A549 (cell line): ENCODE results near the gene GATB. TPM values are rescaled to one million over a fixed set of nuclear protein-coding genes. Genes with fewer than 3 reads are reported as not detected.

Experiments
- ATAC-seq, 2 experiments: fragments of 200-7000 bp in 1 of 2; fragments of >200 bp in 1 of 2; cut with Nextera tagmentation in 1 of 2; cut with Tn5 transposase in 1 of 2; 3 replicates each; pipeline versions ENCODE4 v1.8.0 to v1.9.1; 2018 to 2020; ENCODE audit warnings: mild to moderate bottlenecking in 1 of 2, moderate library complexity in 1 of 2
- CTCF ChIA-PET: fragments of 300-600 bp; sonication (Branson Sonifier 250); formaldehyde crosslinking; extraction: SDS; loops from one replicate; lab custom pipeline; 2021; ENCODE audit warnings: antibody characterized with exemption, inconsistent platforms; lab: Yijun Ruan, JAX
- POLR2A ChIA-PET: fragments of 350-600 bp; formaldehyde crosslinking; extraction: SDS; loops from one replicate; lab custom pipeline; 2021; ENCODE audit warnings: antibody characterized with exemption, inconsistent platforms; lab: Yijun Ruan, JAX
- DNase-seq, 2 experiments: peaks; one replicate each; pipeline versions ENCODE4 v3.0.0 to v3.0.0-alpha.2; 2011 to 2016; ENCODE audit warnings: low read depth in 1 of 2, low spot score in 1 of 2
- FAIRE-seq: peaks from 2 replicates; lab custom pipeline; 2011; peaks lifted over from hg19 to GRCh38; lab: Jason Lieb, UNC
- H3K27ac ChIP-seq, 2 experiments: fragments of >200 bp; sonication (Bioruptor Twin); formaldehyde crosslinking; 3 replicates each; pipeline ENCODE4 v1.5.1; 2016 to 2017
- H3K4me1 ChIP-seq: fragments of >200 bp; sonication (Bioruptor Twin); formaldehyde crosslinking; 3 replicates; pipeline ENCODE4 v1.6.1; 2016
- H3K4me2 ChIP-seq: fragments of >200 bp; sonication (Bioruptor Twin); formaldehyde crosslinking; 3 replicates; pipeline ENCODE4 v1.6.1; 2016
- H3K4me3 ChIP-seq: fragments of >200 bp; sonication (Bioruptor Twin); formaldehyde crosslinking; 3 replicates; pipeline ENCODE4 v1.5.1; 2016
- H3K9me3 ChIP-seq: fragments of >200 bp; sonication (Bioruptor Twin); formaldehyde crosslinking; 3 replicates; pipeline ENCODE4 v1.6.1; 2016
- BHLHE40 ChIP-seq: IDR thresholded peaks from 2 replicates; pipeline ENCODE4 v1.6.1; 2012; ENCODE audit warnings: low read depth, low read length, inconsistent platforms
- CBX2 ChIP-seq: fragments of 200-600 bp; sonication (generic); IDR thresholded peaks from 2 replicates; pipeline ENCODE4 v1.6.1; 2016; ENCODE audit warnings: low read depth, mild to moderate bottlenecking, borderline replicate concordance
- ESRRA ChIP-seq: fragments of 150-350 bp; IDR thresholded peaks from 2 replicates; pipeline ENCODE4 v1.6.1; 2014; ENCODE audit warnings: mild to moderate bottlenecking, low read length, borderline replicate concordance
- FOSB ChIP-seq: fragments of 250-450 bp; sonication (Bioruptor Pico); IDR thresholded peaks from 2 replicates; pipeline ENCODE4 v1.5.0; 2020; ENCODE audit warnings: mild to moderate bottlenecking, moderate library complexity
- FOSL2 ChIP-seq, 2 experiments: fragments of 450-650 bp in 1 of 2; fragments of >200 bp in 1 of 2; sonication (Bioruptor Twin) in 1 of 2; formaldehyde crosslinking; IDR thresholded peaks; 2 replicates each; pipeline versions ENCODE4 v1.5.0 to v1.6.1; 2016 to 2020; ENCODE audit warnings: mild to moderate bottlenecking in 1 of 2, moderate library complexity in 1 of 2
- GATA3 ChIP-seq: IDR thresholded peaks from 2 replicates; pipeline ENCODE4 v1.6.1; 2012; ENCODE audit warnings: borderline replicate concordance
- HOXA7 ChIP-seq: fragments of 250-450 bp; sonication (Bioruptor Pico); IDR thresholded peaks from 2 replicates; pipeline ENCODE4 v1.5.0; 2020; ENCODE audit warnings: mild to moderate bottlenecking, moderate library complexity
- HOXB13 ChIP-seq: fragments of 250-450 bp; sonication (Bioruptor Pico); IDR thresholded peaks from 2 replicates; pipeline ENCODE4 v1.5.0; 2020; ENCODE audit warnings: low read depth, mild to moderate bottlenecking, moderate library complexity
- JUN ChIP-seq, 2 experiments: fragments of >200 bp; sonication (Bioruptor Twin); formaldehyde crosslinking; IDR thresholded peaks; 2 replicates in 1 of 2; 3 replicates in 1 of 2; pipeline ENCODE4 v1.6.1; 2016 to 2017
- MAFK ChIP-seq: fragments of 450-650 bp; IDR thresholded peaks from 2 replicates; pipeline ENCODE4 v1.6.1; 2014; ENCODE audit not compliant: partially characterized antibody
- MYC ChIP-seq: IDR thresholded peaks from 2 replicates; pipeline ENCODE4 v1.6.1; 2012; ENCODE audit warnings: mild to moderate bottlenecking, inconsistent platforms, low read length, improper control_type of control experiment, borderline replicate concordance
- NFE2L2 ChIP-seq: fragments of 150-350 bp; conservative IDR thresholded peaks from 2 replicates; pipeline ENCODE4 v1.6.1; 2014; ENCODE audit warnings: low read length
- NPAS2 ChIP-seq: fragments of 250-450 bp; sonication (Bioruptor Pico); IDR thresholded peaks from 2 replicates; pipeline ENCODE4 v1.8.0; 2022; ENCODE audit warnings: mild to moderate bottlenecking, moderate library complexity, borderline replicate concordance
- NR3C1 ChIP-seq: fragments of >200 bp; sonication (Bioruptor Twin); formaldehyde crosslinking; IDR thresholded peaks from 3 replicates; pipeline ENCODE4 v1.6.1; 2017
- ZNF302 ChIP-seq: fragments of 250-450 bp; sonication (Bioruptor Pico); IDR thresholded peaks from 2 replicates; pipeline ENCODE4 v1.9.0; 2021; ENCODE audit warnings: inconsistent platforms, mild to moderate bottlenecking, moderate library complexity
- WGBS: methylation state at CpG from one replicate; pipeline ENCODE4 v1.1.6; 2017; ENCODE audit errors: missing lambda C conversion rate; 5-methylcytosine and 5-hydroxymethylcytosine counted together
- polyA plus RNA-seq, 4 experiments: library from polyadenylated mRNA; depleted of rRNA in 3 of 4; stranded (reverse); fragments of >200 nt; fragmentation: RNase III in 1 of 4; extraction: RNeasy Plus Mini Kit Qiagen cat#74134 plus additional on column Dnase treatment in 1 of 4; gene quantifications; 2 replicates in 3 of 4; 3 replicates in 1 of 4; pipeline ENCODE4 v1.2.3, GENCODE V29; 2011 to 2017
- TF ChIP-seq, protein P1 (sequence below): fragments of 200-600 bp; sonication (generic); IDR thresholded peaks from 2 replicates; pipeline ENCODE4 v1.6.1; 2016; ENCODE audit warnings: antibody characterized with exemption, mild to moderate bottlenecking, moderate library complexity
- TF ChIP-seq, protein P2 (sequence below): fragments of 150-350 bp; IDR thresholded peaks from 2 replicates; pipeline ENCODE4 v1.6.1; 2014; ENCODE audit warnings: low read depth, mild to moderate bottlenecking, low read length
- TF ChIP-seq, protein P3 (sequence below): fragments of >200 bp; sonication (Bioruptor Twin); formaldehyde crosslinking; IDR thresholded peaks from 3 replicates; pipeline ENCODE4 v1.6.1; 2016
- TF ChIP-seq, protein P4 (sequence below): IDR thresholded peaks from 2 replicates; pipeline ENCODE4 v1.6.1; 2012; ENCODE audit warnings: low read depth, borderline replicate concordance
- TF ChIP-seq, protein P5 (sequence below): fragments of 250-450 bp; sonication (Bioruptor Pico); IDR thresholded peaks from 2 replicates; pipeline ENCODE4 v1.5.0; 2020; ENCODE audit warnings: low read depth, mild to moderate bottlenecking, moderate library complexity
- TF ChIP-seq, protein P6 (sequence below): fragments of >200 bp; sonication (Bioruptor Twin); formaldehyde crosslinking; IDR thresholded peaks from 3 replicates; pipeline ENCODE4 v1.5.1; 2016

The GATB gene
- polyA plus RNA-seq, 2 of the 4 experiments (the other 2 are of a cell fraction): 12.1 to 17.8 TPM

DNA sequence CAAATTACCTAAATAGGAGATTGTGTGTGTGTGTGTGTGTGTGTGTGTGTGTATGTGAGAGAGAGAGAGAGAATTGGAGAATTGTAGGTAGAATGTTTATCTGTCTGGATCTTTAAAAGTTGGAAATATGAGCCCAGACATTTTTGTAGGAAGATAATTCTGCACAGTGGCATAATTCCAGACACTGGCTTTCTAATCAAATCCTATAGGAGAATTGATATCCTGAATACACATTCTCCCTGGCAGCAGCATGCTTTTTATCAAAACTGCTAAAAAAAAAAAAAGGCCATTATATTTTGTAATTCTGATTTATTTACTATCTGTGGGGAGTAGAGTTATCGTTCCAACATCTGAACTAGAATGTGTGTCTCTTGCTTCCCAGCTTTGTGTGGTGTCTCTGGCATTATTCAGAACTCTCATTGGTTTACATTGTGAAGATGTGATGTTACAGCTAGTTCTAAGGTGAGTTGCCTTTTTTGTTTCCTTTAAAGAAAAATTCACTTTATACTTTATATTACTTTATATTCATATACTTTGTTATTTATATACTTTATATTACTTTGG is 122.4 kb downstream of the GATB start:
- ChIA-PET POLR2A (no interaction called here), CTCF (interaction anchor here (0.6 kb wide), 1 partner anchor 645 kb away, joined by 3 read pairs; no protein-coding TSS in a partner anchor)
- 75% methylated on average over 1 of the region's 1 CpG for WGBS
- H3K27ac ChIP-seq: no peak overlapping the region
- 0 out of 3 replicates have a peak, but pooled peaks cover 4% of the 10 kb centered on the region for H3K4me1 ChIP-seq
- no peak overlapping the region for H3K4me3 ChIP-seq
- DNase-seq: no peak
- no peak overlapping the region for H3K4me2 ChIP-seq
- ATAC-seq: no peak
- FAIRE-seq: no peak
- no peaks in the 10 kb centered on the region for H3K9me3 ChIP-seq
- TF ChIP-seq, protein P1, sequence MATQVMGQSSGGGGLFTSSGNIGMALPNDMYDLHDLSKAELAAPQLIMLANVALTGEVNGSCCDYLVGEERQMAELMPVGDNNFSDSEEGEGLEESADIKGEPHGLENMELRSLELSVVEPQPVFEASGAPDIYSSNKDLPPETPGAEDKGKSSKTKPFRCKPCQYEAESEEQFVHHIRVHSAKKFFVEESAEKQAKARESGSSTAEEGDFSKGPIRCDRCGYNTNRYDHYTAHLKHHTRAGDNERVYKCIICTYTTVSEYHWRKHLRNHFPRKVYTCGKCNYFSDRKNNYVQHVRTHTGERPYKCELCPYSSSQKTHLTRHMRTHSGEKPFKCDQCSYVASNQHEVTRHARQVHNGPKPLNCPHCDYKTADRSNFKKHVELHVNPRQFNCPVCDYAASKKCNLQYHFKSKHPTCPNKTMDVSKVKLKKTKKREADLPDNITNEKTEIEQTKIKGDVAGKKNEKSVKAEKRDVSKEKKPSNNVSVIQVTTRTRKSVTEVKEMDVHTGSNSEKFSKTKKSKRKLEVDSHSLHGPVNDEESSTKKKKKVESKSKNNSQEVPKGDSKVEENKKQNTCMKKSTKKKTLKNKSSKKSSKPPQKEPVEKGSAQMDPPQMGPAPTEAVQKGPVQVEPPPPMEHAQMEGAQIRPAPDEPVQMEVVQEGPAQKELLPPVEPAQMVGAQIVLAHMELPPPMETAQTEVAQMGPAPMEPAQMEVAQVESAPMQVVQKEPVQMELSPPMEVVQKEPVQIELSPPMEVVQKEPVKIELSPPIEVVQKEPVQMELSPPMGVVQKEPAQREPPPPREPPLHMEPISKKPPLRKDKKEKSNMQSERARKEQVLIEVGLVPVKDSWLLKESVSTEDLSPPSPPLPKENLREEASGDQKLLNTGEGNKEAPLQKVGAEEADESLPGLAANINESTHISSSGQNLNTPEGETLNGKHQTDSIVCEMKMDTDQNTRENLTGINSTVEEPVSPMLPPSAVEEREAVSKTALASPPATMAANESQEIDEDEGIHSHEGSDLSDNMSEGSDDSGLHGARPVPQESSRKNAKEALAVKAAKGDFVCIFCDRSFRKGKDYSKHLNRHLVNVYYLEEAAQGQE: no peak
- TF ChIP-seq GATA3 (no peak), CBX2 (no peak), MYC (no peak), JUN (IDR thresholded peaks at IDR 0.05) (no peak)
- TF ChIP-seq, protein P2, sequence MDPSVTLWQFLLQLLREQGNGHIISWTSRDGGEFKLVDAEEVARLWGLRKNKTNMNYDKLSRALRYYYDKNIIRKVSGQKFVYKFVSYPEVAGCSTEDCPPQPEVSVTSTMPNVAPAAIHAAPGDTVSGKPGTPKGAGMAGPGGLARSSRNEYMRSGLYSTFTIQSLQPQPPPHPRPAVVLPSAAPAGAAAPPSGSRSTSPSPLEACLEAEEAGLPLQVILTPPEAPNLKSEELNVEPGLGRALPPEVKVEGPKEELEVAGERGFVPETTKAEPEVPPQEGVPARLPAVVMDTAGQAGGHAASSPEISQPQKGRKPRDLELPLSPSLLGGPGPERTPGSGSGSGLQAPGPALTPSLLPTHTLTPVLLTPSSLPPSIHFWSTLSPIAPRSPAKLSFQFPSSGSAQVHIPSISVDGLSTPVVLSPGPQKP: no peak

DNA sequence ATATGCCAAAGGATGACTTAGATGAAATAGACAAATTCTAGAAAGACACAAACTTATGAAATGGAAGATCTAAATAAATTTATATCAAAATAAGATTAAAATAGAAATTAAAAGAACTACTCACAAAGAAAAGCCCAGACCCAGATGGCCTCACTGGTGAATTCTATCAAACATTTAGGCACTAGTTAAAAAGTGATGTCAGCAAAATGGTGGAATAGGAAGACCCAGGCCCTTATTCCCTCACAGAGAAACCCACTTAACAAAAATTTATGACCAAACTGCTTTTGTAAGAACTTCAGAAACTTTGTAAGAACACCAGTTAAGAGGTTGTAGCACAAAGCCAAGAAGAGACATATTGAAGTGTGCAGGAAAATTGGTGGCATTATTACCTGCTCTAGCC is 129.5 kb downstream of the GATB start:
- no peak overlapping the region for H3K27ac ChIP-seq
- ChIA-PET CTCF (no interaction called here), POLR2A (no interaction called here)
- TF ChIP-seq BHLHE40 (no peak), NFE2L2 (no peak), ZNF302 (CRISPR knock-in tag) (no peak), HOXB13 (CRISPR knock-in tag) (no peak), NPAS2 (CRISPR knock-in tag) (no peak), HOXA7 (no peak), NR3C1 (no peak), FOSL2 (IDR thresholded peaks at IDR 0.05) (no peak), FOSL2 (CRISPR knock-in tag; IDR thresholded peaks at IDR 0.05) (no peak), ESRRA (no peak), FOSB (CRISPR knock-in tag) (no peak), MAFK (no peak)
- TF ChIP-seq, protein P3, sequence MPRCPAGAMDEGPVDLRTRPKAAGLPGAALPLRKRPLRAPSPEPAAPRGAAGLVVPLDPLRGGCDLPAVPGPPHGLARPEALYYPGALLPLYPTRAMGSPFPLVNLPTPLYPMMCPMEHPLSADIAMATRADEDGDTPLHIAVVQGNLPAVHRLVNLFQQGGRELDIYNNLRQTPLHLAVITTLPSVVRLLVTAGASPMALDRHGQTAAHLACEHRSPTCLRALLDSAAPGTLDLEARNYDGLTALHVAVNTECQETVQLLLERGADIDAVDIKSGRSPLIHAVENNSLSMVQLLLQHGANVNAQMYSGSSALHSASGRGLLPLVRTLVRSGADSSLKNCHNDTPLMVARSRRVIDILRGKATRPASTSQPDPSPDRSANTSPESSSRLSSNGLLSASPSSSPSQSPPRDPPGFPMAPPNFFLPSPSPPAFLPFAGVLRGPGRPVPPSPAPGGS: no peak
- TF ChIP-seq, protein P4, sequence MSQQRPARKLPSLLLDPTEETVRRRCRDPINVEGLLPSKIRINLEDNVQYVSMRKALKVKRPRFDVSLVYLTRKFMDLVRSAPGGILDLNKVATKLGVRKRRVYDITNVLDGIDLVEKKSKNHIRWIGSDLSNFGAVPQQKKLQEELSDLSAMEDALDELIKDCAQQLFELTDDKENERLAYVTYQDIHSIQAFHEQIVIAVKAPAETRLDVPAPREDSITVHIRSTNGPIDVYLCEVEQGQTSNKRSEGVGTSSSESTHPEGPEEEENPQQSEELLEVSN: no peak
- TF ChIP-seq, protein P1: no peak
- TF ChIP-seq, protein P5, sequence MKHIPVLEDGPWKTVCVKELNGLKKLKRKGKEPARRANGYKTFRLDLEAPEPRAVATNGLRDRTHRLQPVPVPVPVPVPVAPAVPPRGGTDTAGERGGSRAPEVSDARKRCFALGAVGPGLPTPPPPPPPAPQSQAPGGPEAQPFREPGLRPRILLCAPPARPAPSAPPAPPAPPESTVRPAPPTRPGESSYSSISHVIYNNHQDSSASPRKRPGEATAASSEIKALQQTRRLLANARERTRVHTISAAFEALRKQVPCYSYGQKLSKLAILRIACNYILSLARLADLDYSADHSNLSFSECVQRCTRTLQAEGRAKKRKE (CRISPR knock-in tag): no peak
- TF ChIP-seq, protein P6, sequence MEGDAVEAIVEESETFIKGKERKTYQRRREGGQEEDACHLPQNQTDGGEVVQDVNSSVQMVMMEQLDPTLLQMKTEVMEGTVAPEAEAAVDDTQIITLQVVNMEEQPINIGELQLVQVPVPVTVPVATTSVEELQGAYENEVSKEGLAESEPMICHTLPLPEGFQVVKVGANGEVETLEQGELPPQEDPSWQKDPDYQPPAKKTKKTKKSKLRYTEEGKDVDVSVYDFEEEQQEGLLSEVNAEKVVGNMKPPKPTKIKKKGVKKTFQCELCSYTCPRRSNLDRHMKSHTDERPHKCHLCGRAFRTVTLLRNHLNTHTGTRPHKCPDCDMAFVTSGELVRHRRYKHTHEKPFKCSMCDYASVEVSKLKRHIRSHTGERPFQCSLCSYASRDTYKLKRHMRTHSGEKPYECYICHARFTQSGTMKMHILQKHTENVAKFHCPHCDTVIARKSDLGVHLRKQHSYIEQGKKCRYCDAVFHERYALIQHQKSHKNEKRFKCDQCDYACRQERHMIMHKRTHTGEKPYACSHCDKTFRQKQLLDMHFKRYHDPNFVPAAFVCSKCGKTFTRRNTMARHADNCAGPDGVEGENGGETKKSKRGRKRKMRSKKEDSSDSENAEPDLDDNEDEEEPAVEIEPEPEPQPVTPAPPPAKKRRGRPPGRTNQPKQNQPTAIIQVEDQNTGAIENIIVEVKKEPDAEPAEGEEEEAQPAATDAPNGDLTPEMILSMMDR: no peak
- ATAC-seq: no peak
- H3K4me3 ChIP-seq: no peak overlapping the region
- DNase-seq: no peak
- no peak for FAIRE-seq
- no peak overlapping the region for H3K4me2 ChIP-seq
- H3K9me3 ChIP-seq: no peaks in the 10 kb centered on the region
- H3K4me1 ChIP-seq: no peaks in the 10 kb centered on the region
